CD4-positive, alpha-beta T cell treated with Interleukin-12 subunit alpha and Interleukin-12 subunit beta, for 1 hour (primary cell): Measurements from ENCODE around the gene PCDHGA8.
"Not testable (repeated sequence)": the region's sequence is repeated elsewhere in the genome, so short reads cannot be mapped to it uniquely, and the experiment has no call there.

Source experiments
- DNase-seq: peaks from one replicate; pipeline ENCODE4 v3.0.0-alpha.2; 2020

The PCDHGA8 gene

DNA sequence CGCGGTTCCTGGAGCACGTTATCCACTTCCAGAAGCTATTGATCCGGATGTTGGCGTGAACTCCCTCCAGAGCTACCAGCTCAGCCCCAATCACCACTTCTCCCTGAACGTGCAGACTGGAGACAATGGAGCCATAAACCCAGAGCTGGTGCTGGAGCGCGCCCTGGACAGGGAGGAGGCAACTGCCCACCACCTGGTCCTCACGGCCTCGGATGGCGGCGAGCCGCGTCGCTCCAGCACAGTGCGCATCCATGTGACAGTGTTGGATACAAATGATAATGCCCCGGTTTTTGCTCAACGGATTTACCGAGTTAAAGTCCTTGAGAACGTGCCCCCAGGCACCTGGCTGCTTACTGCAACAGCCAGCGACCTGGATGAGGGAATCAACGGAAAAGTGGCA lies 11.0 kb downstream of the PCDHGA8 start:
- DNase-seq = no peak

DNA sequence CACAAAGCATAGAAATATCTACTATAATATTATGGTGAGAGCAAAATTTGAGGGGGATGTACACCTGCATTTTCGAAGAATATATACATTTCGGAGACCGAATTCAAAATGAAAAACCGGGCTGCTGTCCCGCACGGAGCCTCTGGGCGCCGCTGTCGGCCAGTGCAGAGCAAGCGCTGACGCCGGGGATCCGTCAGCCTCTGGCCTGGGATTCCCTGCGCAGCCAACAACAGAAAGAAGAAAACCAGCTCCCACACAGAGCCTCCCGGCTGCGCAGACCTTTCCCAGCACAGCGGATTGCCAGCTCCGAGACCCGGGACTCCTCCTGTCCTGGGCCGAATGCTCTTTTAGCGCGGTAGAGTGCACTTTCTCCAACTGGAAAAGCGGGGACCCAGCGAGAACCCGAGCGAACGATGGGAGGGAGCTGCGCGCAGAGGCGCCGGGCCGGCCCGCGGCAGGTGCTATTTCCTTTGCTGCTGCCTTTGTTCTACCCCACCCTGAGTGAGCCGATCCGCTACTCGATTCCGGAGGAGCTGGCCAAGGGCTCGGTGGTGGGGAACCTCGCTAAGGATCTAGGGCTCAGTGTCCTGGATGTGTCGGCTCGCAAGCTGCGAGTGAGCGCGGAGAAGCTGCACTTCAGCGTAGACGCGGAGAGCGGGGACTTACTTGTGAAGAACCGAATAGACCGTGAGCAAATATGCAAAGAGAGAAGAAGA lies 15.5 kb downstream of the PCDHGA8 start, which contains the start of gene PCDHGB6:
PCDHGB6 (plus strand) TSS at position 232 of the 716 bp plus-strand sequence; CDS start at position 414, 182 bp downstream.
- DNase-seq = peak; percentile 42

DNA sequence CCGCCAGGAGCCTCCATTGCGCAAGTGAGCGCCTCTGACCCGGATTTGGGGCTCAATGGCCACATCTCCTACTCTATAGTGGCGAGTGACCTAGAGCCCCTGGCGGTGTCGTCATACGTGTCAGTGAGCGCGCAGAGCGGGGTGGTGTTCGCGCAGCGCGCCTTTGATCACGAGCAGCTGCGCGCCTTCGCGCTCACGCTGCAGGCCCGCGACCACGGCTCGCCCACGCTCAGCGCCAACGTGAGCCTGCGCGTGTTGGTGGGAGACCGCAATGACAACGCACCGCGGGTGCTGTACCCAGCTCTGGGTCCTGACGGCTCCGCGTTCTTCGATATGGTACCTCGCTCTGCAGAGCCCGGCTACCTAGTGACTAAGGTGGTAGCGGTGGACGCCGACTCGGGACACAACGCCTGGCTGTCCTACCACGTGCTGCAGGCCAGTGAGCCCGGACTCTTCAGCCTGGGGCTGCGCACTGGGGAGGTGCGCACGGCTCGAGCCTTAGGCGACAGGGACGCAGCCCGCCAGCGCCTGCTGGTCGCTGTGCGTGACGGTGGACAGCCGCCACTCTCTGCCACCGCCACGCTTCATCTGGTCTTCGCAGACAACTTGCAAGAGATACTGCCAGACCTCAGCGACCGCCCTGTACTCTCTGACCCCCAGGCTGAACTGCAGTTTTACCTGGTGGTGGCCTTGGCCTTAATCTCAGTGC lies 17.3 kb downstream of the PCDHGA8 start:
- no peak for DNase-seq

DNA sequence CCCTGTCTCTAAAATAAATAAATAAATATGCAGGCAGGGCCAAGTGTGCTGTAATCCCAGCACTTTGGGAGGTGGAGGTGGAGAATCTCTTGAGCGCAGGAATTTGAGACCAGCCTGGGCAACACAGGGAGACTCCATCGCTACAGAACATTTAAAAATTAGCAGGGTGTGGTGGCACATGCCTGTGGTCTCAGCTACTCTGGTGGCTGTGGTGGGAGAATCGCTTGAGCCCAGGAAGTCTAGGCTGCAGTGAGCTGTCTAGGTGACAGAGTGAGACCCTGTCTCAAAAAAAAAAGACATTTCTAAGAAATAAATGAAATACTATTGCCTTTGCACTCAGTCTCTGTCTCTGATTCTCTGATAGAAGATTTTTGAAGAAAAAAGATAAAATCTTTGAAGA lies 19.1 kb downstream of the PCDHGA8 start:
- DNase-seq = no peak

DNA sequence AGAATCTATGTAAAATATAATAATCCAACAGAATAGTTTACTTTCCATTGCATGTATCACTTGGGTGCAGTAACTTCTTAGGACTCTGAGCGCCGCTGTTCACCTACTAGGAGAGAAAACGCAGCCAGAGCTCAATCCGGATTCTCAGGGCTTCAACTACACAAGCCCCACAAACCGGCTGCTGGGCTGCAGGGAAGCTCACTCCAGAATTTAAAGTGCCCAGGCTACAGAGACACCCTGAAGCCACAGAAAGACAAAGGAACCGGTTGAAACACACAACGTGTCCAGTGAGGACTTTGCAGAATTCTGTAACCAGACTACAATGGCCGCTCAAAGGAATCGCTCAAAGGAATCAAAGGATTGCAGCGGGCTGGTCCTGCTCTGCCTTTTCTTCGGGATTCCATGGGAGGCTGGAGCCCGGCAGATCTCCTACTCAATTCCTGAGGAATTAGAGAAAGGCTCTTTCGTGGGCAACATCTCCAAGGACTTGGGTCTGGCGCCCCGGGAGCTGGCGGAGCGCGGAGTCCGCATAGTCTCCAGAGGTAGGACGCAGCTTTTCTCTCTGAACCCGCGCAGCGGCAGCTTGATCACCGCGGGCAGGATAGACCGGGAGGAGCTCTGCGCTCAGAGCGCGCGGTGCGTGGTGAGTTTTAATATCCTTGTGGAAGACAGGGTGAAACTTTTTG lies 20.6 kb downstream of the PCDHGA8 start, which contains the start of gene PCDHGA10:
PCDHGA10 (plus strand) TSS at position 134 of the 686 bp plus-strand sequence; CDS start at position 323, 189 bp downstream.
- peak; percentile 63 for DNase-seq

DNA sequence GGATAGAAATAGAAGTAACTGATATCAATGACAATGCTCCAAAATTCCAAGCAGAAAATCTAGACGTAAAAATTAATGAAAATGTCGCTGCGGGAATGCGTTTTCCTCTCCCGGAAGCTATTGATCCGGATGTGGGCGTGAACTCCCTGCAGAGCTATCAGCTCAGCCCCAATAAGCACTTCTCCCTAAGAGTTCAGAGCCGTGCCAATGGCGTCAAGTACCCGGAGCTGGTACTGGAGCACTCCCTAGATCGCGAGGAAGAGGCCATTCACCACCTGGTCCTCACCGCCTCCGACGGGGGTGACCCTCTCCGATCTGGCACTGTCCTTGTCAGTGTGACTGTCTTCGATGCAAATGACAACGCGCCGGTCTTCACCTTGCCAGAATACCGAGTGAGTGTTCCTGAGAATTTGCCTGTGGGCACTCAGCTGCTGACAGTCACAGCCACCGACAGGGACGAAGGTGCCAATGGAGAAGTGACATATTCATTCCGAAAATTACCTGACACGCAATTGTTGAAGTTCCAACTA lies 21.2 kb downstream of the PCDHGA8 start:
- no peak for DNase-seq

DNA sequence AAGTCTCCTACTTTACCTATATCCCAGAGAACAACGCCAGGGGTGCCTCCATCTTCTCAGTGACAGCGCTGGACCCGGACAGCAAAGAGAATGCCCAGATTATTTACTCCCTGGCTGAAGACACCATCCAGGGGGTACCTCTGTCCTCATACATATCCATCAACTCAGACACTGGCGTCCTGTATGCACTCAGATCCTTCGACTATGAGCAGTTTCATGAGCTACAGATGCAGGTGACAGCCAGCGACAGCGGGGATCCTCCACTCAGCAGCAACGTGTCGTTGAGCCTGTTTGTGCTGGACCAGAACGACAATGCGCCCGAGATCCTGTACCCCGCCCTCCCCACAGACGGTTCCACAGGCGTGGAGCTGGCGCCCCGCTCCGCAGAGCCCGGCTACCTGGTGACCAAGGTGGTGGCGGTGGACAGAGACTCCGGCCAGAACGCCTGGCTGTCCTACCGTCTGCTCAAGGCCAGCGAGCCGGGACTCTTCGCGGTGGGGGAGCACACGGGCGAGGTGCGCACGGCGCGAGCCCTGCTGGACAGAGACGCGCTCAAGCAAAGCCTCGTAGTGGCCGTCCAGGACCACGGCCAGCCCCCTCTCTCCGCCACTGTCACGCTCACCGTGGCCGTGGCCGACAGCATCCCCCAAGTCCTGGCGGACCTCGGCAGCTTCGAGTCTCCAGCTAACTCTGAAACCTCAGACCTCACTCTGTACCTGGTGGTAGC lies 22.3 kb downstream of the PCDHGA8 start:
- DNase-seq = not testable (repeated sequence)

DNA sequence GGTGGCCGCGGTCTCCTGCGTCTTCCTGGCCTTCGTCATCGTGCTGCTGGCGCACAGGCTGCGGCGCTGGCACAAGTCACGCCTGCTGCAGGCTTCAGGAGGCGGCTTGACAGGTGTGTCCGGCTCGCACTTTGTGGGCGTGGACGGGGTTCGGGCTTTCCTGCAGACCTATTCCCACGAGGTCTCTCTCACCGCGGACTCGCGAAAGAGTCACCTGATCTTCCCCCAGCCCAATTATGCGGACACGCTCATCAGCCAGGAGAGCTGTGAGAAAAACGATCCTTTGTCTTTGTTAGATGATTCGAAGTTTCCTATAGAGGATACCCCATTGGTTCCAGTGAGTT lies 22.8 kb downstream of the PCDHGA8 start:
- not testable (repeated sequence) for DNase-seq

DNA sequence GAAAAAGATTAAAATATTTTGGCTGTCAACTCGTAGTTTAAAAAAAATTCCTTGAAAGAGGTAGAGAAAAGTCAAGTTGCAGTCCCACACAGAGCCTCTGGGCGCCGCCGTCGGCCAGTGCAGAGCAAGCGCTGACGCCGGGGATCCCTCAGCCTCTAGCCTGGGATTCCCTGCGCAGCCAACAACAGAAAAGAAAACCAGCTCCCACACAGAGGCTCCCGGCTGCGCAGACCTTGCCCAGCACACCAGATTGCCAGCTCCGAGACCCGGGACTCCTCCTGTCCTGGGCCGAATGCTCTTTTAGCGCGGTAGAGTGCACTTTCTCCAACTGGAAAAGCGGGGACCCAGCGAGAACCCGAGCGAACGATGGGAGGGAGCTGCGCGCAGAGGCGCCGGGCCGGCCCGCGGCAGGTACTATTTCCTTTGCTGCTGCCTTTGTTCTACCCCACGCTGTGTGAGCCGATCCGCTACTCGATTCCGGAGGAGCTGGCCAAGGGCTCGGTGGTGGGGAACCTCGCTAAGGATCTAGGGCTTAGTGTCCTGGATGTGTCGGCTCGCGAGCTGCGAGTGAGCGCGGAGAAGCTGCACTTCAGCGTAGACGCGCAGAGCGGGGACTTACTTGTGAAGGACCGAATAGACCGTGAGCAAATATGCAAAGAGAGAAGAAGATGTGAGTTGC lies 25.2 kb downstream of the PCDHGA8 start, which contains the start of gene PCDHGB7:
PCDHGB7 (plus strand) TSS at position 184 of the 679 bp plus-strand sequence; CDS start at position 367, 183 bp downstream.
- peak; percentile 40 for DNase-seq

DNA sequence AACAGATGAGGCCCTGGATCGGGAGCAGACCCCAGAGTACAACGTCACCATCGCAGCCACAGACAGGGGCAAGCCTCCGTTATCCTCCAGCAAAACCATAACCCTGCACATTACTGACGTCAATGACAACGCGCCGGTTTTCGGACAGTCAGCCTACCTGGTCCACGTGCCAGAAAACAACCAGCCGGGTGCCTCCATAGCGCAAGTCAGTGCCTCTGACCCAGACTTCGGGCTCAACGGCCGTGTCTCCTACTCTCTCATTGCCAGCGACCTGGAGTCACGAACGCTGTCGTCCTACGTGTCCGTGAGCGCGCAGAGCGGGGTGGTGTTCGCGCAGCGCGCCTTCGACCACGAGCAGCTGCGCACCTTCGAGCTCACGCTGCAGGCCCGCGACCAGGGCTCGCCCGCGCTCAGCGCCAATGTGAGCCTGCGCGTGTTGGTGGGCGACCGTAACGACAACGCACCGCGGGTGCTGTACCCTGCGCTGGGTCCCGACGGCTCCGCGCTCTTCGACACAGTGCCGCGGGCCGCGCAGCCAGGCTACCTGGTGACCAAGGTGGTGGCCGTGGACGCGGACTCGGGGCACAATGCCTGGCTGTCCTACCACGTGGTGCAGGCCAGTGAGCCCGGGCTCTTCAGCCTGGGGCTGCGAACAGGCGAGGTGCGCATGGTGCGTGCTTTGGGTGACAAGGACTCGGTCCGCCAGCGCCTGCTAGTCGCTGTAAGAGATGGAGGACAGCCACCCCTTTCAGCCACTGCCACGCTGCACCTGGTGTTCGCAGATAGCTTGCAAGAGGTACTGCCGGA lies 26.8 kb downstream of the PCDHGA8 start:
- no peak for DNase-seq

DNA sequence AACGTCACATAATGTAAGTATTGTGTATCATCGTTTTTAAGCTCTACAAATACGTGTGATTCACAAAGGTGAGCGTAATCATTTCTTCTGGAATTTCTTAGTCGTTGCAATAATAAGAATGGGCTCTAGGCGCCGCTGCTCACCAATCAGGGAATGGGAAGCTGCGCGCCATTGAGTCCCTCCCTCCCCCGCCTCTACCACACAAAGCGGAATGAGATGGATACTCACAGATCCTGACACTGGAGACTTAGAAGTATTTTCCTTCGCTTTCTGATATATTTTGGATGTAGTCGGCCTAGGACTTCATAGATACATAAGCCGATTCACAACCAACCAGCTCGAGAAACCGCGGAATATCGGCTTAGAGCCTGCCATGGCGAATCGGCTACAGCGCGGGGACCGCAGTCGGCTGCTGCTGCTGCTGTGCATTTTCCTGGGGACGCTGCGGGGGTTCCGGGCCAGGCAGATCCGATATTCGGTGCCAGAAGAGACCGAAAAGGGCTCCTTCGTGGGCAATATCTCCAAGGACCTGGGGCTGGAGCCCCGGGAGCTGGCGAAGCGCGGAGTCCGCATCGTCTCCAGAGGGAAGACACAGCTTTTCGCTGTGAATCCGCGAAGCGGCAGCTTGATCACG lies 28.5 kb downstream of the PCDHGA8 start, which contains the start of gene PCDHGA11:
PCDHGA11 (plus strand) TSS at position 197 of the 634 bp plus-strand sequence; CDS start at position 374, 177 bp downstream.
- DNase-seq = peak; percentile 50

DNA sequence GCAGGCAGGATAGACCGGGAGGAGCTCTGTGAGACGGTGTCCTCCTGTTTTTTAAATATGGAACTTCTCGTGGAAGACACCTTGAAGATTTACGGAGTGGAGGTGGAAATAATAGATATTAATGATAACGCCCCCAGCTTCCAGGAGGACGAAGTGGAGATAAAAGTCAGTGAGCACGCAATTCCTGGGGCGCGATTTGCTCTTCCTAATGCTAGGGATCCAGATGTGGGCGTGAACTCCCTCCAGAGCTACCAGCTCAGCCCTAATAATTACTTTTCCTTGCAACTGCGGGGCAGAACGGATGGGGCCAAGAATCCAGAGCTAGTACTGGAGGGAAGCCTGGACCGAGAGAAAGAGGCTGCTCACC lies 29.0 kb downstream of the PCDHGA8 start:
- DNase-seq = no peak

DNA sequence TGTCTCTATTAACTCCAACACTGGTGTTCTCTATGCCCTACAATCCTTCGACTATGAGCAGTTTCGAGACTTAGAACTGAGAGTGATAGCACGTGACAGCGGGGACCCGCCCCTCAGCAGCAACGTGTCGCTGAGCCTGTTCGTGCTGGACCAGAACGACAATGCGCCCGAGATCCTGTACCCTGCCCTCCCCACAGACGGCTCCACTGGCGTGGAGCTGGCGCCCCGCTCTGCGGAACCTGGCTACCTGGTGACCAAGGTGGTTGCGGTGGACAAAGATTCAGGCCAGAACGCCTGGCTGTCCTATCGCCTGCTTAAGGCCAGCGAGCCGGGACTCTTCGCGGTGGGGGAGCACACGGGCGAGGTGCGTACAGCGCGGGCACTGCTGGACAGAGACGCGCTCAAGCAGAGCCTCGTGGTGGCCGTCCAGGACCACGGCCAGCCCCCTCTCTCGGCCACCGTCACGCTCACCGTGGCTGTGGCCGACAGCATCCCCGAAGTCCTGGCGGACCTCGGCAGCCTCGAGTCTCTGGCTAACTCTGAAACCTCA lies 30.4 kb downstream of the PCDHGA8 start:
- DNase-seq = no peak

DNA sequence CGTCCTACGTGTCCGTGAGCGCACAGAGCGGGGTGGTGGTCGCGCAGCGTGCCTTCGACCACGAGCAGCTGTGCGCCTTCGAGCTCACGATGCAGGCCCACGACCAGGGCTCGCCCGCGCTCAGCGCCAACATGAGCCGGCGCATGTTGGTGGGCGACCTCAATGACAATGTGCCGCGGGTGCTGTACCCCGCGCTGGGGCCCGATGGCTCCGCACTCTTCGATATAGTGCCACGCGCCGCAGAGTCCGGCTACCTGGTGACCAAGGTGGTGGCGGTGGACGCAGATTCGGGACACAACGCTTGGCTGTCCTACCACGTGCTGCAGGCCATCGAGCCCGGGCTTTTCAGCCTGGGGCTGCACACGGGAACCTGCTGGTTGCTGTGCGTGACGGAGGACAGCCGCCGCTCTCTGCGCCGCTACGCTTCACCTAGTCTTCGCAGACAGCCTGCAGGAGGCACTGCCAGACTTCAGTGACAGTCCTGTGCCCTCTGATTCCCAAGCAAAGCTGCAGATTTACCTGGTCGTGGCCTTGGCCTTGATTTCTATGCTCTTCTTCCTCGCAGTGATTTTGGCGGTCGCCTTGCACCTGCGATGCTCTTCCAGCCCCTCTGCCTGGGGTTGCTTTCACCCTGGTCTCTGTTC lies 35.5 kb downstream of the PCDHGA8 start:
- DNase-seq = no peak

DNA sequence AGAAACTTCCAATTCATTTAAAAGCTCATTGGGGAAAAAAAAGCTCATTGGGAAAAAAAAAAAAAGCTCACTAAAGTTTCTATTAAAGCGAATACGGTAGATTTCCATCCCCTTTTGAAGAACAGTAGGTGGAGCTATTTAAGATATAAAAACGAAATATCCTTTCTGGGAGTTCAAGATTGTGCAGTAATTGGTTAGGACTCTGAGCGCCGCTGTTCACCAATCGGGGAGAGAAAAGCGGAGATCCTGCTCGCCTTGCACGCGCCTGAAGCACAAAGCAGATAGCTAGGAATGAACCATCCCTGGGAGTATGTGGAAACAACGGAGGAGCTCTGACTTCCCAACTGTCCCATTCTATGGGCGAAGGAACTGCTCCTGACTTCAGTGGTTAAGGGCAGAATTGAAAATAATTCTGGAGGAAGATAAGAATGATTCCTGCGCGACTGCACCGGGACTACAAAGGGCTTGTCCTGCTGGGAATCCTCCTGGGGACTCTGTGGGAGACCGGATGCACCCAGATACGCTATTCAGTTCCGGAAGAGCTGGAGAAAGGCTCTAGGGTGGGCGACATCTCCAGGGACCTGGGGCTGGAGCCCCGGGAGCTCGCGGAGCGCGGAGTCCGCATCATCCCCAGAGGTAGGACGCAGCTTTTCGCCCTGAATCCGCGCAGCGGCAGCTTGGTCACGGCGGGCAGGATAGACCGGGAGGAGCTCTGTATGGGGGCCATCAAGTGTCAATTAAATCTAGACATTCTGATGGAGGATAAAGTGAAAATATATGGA lies 38.1 kb downstream of the PCDHGA8 start, which contains the start of gene PCDHGA12:
PCDHGA12 (plus strand) TSS at position 176 of the 782 bp plus-strand sequence; CDS start at position 429, 253 bp downstream.
- no peak for DNase-seq

DNA sequence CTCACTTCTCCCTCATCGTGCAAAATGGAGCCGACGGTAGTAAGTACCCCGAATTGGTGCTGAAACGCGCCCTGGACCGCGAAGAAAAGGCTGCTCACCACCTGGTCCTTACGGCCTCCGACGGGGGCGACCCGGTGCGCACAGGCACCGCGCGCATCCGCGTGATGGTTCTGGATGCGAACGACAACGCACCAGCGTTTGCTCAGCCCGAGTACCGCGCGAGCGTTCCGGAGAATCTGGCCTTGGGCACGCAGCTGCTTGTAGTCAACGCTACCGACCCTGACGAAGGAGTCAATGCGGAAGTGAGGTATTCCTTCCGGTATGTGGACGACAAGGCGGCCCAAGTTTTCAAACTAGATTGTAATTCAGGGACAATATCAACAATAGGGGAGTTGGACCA lies 38.9 kb downstream of the PCDHGA8 start:
- no peak for DNase-seq

DNA sequence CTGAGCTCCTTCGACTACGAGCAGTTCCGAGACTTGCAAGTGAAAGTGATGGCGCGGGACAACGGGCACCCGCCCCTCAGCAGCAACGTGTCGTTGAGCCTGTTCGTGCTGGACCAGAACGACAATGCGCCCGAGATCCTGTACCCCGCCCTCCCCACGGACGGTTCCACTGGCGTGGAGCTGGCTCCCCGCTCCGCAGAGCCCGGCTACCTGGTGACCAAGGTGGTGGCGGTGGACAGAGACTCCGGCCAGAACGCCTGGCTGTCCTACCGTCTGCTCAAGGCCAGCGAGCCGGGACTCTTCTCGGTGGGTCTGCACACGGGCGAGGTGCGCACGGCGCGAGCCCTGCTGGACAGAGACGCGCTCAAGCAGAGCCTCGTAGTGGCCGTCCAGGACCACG lies 39.9 kb downstream of the PCDHGA8 start:
- not testable (repeated sequence) for DNase-seq

DNA sequence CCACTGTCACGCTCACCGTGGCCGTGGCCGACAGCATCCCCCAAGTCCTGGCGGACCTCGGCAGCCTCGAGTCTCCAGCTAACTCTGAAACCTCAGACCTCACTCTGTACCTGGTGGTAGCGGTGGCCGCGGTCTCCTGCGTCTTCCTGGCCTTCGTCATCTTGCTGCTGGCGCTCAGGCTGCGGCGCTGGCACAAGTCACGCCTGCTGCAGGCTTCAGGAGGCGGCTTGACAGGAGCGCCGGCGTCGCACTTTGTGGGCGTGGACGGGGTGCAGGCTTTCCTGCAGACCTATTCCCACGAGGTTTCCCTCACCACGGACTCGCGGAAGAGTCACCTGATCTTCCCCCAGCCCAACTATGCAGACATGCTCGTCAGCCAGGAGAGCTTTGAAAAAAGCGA lies 40.3 kb downstream of the PCDHGA8 start:
- DNase-seq = not testable (repeated sequence)

DNA sequence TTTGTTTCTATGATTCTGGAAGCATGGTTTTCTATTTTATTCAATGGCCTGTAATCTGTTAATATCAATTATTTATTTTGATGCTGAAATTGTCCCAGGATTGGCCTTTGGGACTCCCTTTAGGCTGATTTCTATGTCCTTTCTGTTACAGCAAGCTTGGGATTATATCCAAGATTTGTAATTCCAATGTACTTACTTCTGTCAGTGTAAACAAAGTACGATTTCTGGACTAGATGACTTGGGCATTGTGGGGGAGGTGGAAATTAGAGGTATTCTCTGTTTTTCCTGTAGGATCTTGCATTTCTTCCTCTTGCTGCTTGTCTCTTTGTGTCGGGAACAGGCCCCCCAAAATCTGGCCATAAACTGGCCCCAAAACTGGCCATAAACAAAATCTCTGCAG lies 41.6 kb downstream of the PCDHGA8 start:
- DNase-seq = no peak
